SH-SY5Y (cell line): ENCODE results near the gene ARL4C.

Experiments
- GATA2 ChIP-seq: IDR thresholded peaks from 2 replicates; pipeline ENCODE4 v1.6.1; 2011; ENCODE audit warnings: mild to moderate bottlenecking, low read depth, low read length
- GATA3 ChIP-seq: IDR thresholded peaks from 2 replicates; pipeline ENCODE4 v1.6.1; 2011; ENCODE audit warnings: low read depth, mild to moderate bottlenecking, low read length, moderate library complexity

DNA sequence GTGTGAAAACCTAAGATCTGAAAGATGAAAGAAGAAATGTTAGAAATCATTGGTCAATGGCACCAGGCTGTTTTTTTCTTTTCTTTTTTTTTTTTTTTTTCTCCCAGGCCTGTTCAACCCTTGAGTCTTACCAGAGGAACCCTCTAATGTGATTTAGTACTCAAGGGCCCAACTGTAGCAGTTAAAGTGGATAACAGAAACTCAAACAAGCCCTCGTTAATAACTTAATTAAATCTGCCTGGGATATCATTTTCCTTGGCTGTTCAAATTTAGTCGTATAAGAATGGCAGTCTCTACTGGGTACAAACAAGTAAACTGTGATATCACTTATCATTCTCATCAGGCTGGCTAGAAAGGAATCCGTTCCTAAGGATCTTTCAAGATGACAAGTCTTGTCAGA, 16.5 kb downstream of the ARL4C start:
- TF ChIP-seq GATA2: no peak
- TF ChIP-seq GATA3: no peak
